ENCODE data around the gene RTL9. TPM values are rescaled to one million over a fixed set of nuclear protein-coding genes. Genes with fewer than 3 reads are reported as not detected.
"Not testable (repeated sequence)": the region's sequence is repeated elsewhere in the genome, so short reads cannot be mapped to it uniquely, and the experiment has no call there.

The RTL9 gene
- total and polyA plus RNA-seq, 2 experiments from 2014 or later = 0.20 to 0.97 TPM

DNA sequence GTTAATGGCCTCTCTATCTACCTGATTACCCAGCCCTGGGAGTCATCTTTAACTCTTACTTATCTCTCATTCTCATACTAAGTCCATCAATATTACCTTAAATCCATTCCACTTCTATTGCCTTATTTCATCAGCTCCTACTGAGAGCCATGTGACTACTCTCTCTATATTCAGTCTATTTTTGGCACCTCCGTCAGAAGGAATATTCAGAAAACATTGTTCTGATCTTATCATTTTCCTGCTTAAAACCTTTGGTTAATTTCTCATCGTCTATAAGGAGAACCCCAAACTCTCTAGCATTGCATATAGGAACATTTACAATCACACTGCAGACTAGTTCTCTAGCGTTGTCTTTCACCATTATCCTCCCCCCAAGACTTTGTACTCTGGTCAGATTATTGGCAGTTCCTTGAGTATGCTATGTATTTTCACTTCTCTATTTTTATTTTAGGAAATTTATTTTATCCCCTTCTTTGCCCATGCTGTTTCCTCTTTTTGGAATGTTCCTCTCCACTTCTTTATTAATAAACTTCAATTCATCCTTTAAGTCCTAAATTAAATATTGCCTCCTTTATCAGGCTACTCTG is 27.1 kb upstream of the RTL9 start:
- H3K4me1 ChIP-seq (ENCODE audit: insufficient read depth) = 0 out of 2 replicates have a peak, but pooled peaks cover under 1% of the 10 kb centered on the region
- H3F3A ChIP-seq (ENCODE audit: insufficient read depth) = no peaks in the 10 kb centered on the region
- no peak overlapping the region for H3K4me3 ChIP-seq
- no peaks in the 10 kb centered on the region for H3K79me2 ChIP-seq (ENCODE audit: insufficient read depth)
- H3K4me2 ChIP-seq (ENCODE audit: unreplicated experiment) = no peak overlapping the region
- in situ Hi-C loops (cut with MboI) = no loop called here
- H2AFZ ChIP-seq = no peak overlapping the region
- 80 to 96% methylated on average over 3 of the region's 3 CpGs for WGBS, 2 experiments (ENCODE audit: low coverage in 1 of 2, low lambda C conversion rate in 2 of 2, missing lambda C conversion rate in 2 of 2)
- H3K9me3 ChIP-seq (ENCODE audit: low read depth) = no peaks in the 10 kb centered on the region
- H3K9ac ChIP-seq = no peak overlapping the region
- DNase-seq = no peak
- no peaks in the 10 kb centered on the region for H3K9me2 ChIP-seq (ENCODE audit: insufficient read depth)
- H3K36me3 ChIP-seq (ENCODE audit: low read depth) = no peaks in the 10 kb centered on the region
- H4K20me1 ChIP-seq (ENCODE audit: insufficient read depth) = no peaks in the 10 kb centered on the region
- TF ChIP-seq EZH2 (IDR thresholded peaks at IDR 0.05; ENCODE audit: insufficient read depth, poor library complexity, severe bottlenecking) = no peak
- no peak for TF ChIP-seq EZH2phosphoT487 (IDR thresholded peaks at IDR 0.05; ENCODE audit: insufficient read depth, low read depth)
- no peak overlapping the region for H3K27ac ChIP-seq
- H3K27me3 ChIP-seq (replicated peaks; ENCODE audit: insufficient read depth) = no peaks in the 10 kb centered on the region

DNA sequence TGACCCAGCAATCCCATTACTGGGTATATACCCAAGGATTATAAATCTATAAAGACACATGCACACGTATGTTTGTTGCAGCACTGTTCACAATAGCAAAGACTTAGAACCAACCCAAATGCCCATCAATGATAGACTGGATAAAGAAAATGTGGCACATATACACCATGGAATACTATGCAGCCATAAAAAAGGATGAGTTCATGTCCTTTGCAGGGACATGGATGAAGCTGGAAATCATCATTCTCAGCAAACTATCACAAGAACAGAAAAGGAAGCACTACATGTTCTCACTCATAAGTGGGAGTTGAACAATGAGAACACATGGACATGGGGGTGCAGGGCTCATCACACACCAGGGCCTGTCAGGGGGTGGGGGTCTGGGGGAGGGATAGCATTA is 25.2 kb upstream of the RTL9 start:
- H2AFZ ChIP-seq; H4K20me1 ChIP-seq (ENCODE audit: insufficient read depth); in situ Hi-C loops (cut with MboI); DNase-seq; H3K27me3 ChIP-seq (replicated peaks; ENCODE audit: insufficient read depth); H3K9me2 ChIP-seq (ENCODE audit: insufficient read depth); H3K4me3 ChIP-seq; H3K27ac ChIP-seq; H3K9me3 ChIP-seq (ENCODE audit: low read depth); H3K36me3 ChIP-seq (ENCODE audit: low read depth); H3K4me2 ChIP-seq (ENCODE audit: unreplicated experiment); H3K9ac ChIP-seq; H3F3A ChIP-seq (ENCODE audit: insufficient read depth); H3K4me1 ChIP-seq (ENCODE audit: insufficient read depth); H3K79me2 ChIP-seq (ENCODE audit: insufficient read depth): not testable (repeated sequence)
- WGBS, 2 experiments (ENCODE audit: low coverage in 1 of 2, low lambda C conversion rate in 2 of 2, missing lambda C conversion rate in 2 of 2) = 83 to 93% methylated on average over 1 of the region's 1 CpG

DNA sequence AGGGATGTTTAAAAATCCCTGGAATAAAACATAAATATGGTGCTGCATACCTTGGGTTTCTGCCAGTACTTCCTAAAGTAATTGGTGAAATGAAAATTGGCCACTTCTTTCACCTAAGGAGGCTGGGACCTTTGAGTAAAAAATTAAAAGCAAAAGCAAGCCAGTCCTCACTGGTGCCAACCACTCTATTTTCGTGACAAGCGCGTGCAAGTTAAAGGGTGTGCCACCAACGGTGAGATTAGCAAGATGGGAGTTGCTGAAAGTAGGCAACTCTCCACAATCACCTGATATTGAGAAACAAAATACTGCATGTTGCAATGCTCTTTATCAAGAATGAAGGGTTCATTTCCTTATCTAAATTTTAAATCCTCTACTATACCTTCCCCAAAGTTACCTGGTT is 19.7 kb upstream of the RTL9 start:
- Histone ChIP-seq H3K4me2 (ENCODE audit: unreplicated experiment) (no peak overlapping the region), H3K36me3 (ENCODE audit: low read depth) (no peaks in the 10 kb centered on the region), H3K9ac (no peak overlapping the region), H4K20me1 (ENCODE audit: insufficient read depth) (no peaks in the 10 kb centered on the region), H3K27me3 (replicated peaks; ENCODE audit: insufficient read depth) (no peaks in the 10 kb centered on the region), H2AFZ (no peak overlapping the region), H3K4me1 (ENCODE audit: insufficient read depth) (peaks cover 20% of the 10 kb centered on the region), H3K9me3 (ENCODE audit: low read depth) (no peaks in the 10 kb centered on the region), H3K27ac (no peak overlapping the region), H3F3A (ENCODE audit: insufficient read depth) (peaks cover 18% of the 10 kb centered on the region), H3K79me2 (ENCODE audit: insufficient read depth) (no peaks in the 10 kb centered on the region), H3K4me3 (no peak overlapping the region), H3K9me2 (ENCODE audit: insufficient read depth) (no peaks in the 10 kb centered on the region)
- in situ Hi-C loops (cut with MboI) = no loop called here
- DNase-seq = no peak
- no peak for TF ChIP-seq EZH2phosphoT487 (IDR thresholded peaks at IDR 0.05; ENCODE audit: insufficient read depth, low read depth)
- TF ChIP-seq EZH2 (IDR thresholded peaks at IDR 0.05; ENCODE audit: insufficient read depth, poor library complexity, severe bottlenecking) = no peak
- WGBS, 2 experiments (ENCODE audit: low coverage in 1 of 2, low lambda C conversion rate in 2 of 2, missing lambda C conversion rate in 2 of 2) = 98 to 100% methylated on average over 4 of the region's 4 CpGs

DNA sequence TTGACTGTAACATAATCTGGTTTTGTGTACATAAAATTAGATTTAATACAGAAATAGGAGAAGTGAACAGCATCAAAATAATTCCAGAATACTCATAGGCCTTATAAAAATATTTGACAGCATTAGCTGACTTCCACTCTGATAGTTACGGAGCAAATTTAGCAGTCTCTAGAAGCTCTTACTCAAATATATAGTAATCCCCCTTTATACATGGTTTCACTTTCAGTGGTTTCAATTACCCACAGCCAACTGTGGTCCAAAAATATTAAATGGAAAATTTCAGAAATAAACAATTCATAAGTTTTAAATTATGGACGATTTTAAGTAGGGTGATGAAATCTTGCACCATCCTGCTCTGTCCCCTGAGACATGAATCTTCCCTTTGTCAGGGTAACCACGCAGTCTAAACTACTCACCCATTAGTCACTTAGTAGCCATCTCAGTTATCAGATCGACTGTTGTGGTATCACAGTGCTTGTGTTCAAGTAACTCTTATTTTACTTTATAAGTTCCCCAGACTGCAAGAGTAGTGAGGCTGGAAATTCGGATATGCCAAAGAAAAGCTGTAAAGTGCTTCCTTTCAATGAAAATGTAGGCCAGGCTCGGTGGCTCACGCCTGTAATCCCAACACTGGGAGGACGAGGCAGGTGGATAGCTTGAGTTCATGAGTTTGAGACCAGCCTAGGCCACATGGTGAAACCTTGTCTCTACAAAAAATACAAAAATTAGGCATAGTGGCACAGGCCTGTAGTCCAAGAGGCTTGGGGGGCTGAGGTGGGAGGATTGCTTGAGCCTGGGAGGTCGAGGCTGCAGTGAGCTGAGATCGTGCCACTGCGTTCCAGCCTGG is 17.2 kb upstream of the RTL9 start:
- Histone ChIP-seq H3K36me3 (ENCODE audit: low read depth) (no peaks in the 10 kb centered on the region), H3K9ac (peak overlapping the region; percentile 82), H3K9me3 (ENCODE audit: low read depth) (no peaks in the 10 kb centered on the region), H4K20me1 (ENCODE audit: insufficient read depth) (no peaks in the 10 kb centered on the region), H2AFZ (peak overlapping the region; percentile 71), H3K4me3 (peak overlapping the region; percentile 61), H3K27me3 (replicated peaks; ENCODE audit: insufficient read depth) (no peaks in the 10 kb centered on the region), H3F3A (ENCODE audit: insufficient read depth) (peaks cover 18% of the 10 kb centered on the region), H3K27ac (peak overlapping the region; percentile 99), H3K9me2 (ENCODE audit: insufficient read depth) (no peaks in the 10 kb centered on the region), H3K4me2 (ENCODE audit: unreplicated experiment) (peak overlapping the region; percentile 75), H3K4me1 (ENCODE audit: insufficient read depth) (peaks cover 20% of the 10 kb centered on the region), H3K79me2 (ENCODE audit: insufficient read depth) (no peaks in the 10 kb centered on the region)
- TF ChIP-seq EZH2phosphoT487 (IDR thresholded peaks at IDR 0.05; ENCODE audit: insufficient read depth, low read depth) (0 out of 2 replicates have a peak, but pooled peaks have one; percentile 75), EZH2 (IDR thresholded peaks at IDR 0.05; ENCODE audit: insufficient read depth, poor library complexity, severe bottlenecking) (no peak)
- in situ Hi-C loops (cut with MboI) = no loop called here
- 12 to 31% methylated on average over 8 to 11 of the region's 11 CpGs for WGBS, 2 experiments (ENCODE audit: low coverage in 1 of 2, low lambda C conversion rate in 2 of 2, missing lambda C conversion rate in 2 of 2)
- DNase-seq = peak; percentile 88

Measured in GM23248 (cell line).